GM19372 (cell line): ENCODE data around the gene SLC25A21.
"Not testable (repeated sequence)": the region's sequence is repeated elsewhere in the genome, so short reads cannot be mapped to it uniquely, and the experiment has no call there.

ENCODE experiments used
- ATAC-seq: cut with Tn5 transposase; IDR thresholded peaks from one replicate; pipeline ENCODE4 v1.9.1; 2021; ENCODE audit warnings: mild to moderate bottlenecking, low read depth, moderate library complexity; ENCODE audit not compliant: unreplicated experiment

Gene SLC25A21

DNA sequence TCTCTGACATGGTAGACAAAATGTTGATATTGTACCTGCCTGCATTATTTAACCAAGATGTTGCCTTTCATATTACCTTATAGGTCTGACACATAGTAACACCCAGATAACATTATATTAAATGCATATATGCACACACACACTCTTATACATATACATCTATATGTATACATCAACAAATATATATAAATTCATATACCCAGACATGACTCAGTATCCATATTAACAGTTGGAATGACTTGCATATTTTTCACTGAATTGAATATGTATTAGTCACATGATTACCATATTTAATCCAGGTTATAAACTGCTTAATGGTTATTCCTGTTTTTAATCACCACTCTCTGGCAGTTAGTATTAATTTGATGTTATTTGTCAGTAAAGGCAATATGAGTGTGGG is 425.5 kb downstream of the SLC25A21 start:
- ATAC-seq, result no peak

GRCh38 chr14:36741858-36742257 is 430.5 kb downstream of the SLC25A21 start:
- no peak for ATAC-seq

- ATAC-seq, result no peak
Measured at GRCh38 chr14:36738269-36738668, 434.1 kb downstream of the SLC25A21 start.

DNA sequence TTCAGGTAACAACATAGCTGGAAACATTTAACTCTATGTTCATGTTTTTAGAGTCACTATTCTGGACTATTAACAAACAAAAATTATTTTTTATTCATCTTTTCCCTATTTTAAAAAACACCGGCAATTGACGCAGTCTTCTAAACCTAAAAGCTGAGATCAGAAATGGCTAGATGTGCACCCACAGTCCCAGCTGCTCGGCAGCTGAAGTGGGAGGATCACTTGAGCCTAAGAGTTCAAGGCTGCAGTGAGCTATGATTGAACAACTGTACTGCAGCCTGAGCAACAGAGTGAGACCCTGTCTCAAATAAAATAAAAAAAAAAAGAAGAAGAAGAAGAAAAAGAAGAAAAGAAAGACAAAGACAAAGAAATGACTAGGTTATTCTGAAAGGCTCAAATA is 446.3 kb downstream of the SLC25A21 start:
- no peak for ATAC-seq

GRCh38 chr14:36724162-36724561 is 448.2 kb downstream of the SLC25A21 start:
- ATAC-seq, result no peak

DNA sequence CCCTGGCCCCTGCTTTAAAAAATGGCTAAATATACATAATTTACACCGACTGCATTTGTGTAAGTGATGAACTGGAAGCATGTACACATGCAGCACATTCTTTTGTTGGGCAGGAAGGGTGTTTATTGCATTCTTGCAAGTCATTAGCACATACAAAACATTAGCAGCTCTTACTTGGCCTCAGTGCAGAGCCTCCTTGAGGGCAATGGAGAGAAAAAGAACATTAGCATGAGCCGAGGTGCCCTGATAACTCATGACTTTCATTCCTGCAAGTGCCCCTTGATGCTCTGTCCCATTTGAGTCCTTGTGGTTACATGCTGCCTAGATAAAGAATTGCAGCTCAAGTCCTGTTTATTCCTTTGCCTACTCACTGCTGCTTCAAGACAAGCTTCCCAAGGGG is 448.9 kb downstream of the SLC25A21 start:
- no peak for ATAC-seq

DNA sequence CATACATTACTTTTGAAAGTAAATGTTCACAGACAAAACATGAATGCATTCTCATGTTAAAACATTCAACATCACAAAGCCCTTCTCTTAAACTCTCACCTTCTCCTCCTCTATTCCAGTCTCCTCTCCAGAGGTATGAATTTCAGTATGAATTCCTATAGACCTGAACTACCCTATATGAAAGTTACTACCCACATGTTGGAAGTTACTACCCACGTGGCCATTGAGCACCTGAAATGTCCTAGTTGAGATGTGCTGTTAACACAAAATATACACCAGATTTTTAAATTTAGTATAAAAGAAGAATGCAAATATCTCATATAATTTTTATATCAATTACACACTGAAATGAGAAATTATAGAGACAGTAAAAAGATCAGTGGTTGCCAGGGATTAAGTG is 450.5 kb downstream of the SLC25A21 start:
- no peak for ATAC-seq

DNA sequence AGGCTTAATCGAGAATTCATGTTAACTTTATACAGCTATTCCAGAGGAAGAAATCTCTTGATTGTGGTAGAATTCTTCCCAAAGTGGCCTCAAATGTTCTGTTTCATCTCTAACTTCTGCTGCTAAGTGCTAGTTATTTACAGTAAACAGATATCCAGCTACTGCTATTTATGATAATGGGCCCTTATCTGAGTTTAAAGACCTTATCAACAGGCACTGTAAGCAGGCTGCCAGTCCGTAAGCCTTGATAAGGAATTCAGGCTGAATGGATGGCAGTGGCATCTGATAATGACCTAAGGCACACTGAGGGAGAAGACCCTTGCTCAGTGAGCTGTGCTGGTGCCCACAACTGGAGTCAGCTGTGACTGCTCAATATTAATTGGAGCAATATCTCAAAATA is 451.7 kb downstream of the SLC25A21 start:
- no peak for ATAC-seq

DNA sequence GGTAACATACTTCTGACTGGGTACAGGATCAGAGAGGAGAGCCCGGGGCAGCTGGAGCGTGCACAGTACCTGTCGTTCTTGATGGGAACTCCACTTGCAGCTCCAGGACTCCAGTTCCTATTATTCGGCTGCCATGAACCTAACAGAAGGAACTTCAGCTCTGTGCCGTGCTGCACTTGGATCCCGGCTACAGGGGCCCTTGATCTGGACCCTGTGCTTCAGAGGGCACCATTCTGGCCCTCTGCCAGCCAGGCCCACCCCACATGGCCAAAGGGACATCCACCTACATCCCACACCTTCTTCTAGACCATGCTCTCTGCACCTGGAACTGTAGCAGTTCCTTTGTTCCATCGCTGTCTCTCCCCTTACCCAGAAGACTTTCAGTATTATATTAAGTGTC is 452.6 kb downstream of the SLC25A21 start:
- ATAC-seq, result no peak

DNA sequence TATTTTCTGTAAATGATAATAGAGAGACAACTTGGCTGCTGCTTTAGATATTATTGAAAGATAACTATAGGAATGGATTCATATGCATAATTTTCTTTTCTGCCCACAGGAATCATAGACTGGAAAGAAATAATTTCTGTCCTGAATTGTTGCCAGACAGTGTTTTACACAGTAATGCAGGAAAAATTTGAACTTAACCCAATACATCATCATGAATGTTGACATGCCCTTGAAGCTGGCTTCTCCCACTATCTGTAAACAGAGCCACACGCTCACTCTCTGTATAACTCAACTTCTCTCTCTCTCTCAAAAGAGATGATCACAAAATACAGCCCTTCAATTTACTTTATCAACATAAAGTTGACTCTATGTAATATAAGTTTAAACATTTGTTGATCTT is 454.2 kb downstream of the SLC25A21 start:
- ATAC-seq, result no peak

- no peak for ATAC-seq
Measured at GRCh38 chr14:36717363-36717762, 455.0 kb downstream of the SLC25A21 start.

GRCh38 chr14:36716614-36717184 is 455.7 kb downstream of the SLC25A21 start:
- ATAC-seq, result no peak

DNA sequence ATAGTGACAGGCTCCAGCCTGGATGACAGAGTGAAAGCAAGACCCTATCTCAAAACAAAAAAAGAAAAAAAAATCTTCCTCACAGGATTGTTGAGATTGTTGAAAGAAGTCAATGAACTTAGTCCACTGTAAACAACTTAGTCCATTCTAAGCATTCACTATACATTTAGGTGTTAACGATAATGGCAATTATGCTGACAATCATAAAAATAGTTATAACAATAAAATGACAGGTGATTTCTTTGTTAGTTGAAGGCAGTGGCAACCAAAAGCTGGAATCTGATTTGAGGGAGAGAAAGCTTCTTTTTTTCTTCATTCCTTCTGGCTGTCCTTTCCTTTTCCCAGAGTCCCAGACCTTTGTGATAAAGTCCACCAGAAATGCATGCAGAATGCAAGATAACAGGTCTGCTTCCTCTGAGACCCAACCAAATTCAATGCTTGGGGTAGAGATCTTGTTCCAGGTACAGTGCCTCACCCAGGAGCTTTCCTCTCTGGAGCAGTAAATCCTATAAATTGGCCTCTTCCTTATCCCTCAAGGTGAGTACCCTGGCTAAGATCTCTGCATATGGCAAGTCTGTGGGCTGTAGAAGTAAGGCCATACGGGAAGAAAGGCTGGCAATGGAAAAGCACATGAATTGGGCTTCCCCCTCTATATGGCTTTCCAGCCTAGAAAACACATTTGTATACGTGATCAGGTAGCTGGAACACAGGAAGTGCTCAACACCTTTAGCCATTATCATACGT is 458.3 kb downstream of the SLC25A21 start:
- ATAC-seq, result no peak

DNA sequence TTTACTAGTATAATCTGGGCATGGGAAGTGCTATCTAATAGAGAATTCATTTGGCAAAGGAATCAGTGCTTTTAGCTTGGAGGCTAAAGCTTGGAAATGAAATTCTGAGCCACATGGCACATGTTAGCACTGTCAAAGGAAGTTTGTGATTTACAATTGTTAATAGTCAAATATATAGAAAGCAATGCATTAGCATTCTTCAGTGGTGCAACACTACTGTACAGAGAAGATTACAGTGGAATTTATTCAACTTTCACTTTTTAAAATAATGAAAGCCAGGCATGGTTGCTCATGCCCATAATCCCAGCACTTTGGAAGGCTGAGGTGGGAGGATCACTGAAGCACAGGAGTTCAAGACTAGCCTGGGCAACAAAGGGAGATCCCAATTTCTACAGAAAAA is 464.8 kb downstream of the SLC25A21 start:
- no peak for ATAC-seq

DNA sequence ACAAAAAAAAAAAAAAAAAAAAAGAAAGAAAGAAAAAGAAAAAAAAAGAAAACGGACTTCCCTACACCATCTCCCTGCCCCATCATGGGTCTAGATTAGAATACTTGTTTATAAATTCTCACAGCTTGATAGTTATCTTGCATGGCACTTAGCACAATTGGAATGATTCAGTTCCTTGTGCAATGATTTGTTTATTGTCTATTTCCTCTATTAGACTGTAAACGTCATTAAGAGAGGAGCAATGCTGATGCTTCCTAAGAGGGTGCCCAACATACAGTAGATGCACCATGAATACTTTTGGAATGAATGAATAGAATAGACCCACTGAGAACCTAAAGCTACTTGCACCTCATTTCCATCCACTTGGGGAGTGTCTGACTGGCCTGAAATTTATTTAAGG is 469.9 kb downstream of the SLC25A21 start:
- ATAC-seq, result no peak

GRCh38 chr14:36701132-36701531 is 471.3 kb downstream of the SLC25A21 start:
- ATAC-seq, result no peak

DNA sequence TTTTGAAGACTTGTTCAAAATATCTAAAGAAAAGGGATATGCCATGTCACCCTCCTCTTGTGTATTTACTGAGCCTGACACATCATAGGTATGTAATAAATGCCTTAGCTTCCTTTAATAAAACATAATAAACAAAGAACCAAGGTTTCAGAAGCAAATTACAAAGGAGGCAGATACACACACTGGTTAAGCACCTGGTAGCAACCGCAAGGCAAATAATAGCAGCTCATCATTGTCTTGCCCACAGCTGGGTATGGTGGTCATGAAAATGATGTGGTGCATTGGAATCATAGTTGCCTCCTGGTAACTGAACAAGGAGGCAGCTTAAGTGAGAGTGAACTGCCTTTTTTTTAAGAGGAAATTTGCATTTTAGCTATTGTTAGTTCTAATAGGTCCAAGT is 471.8 kb downstream of the SLC25A21 start:
- no peak for ATAC-seq

DNA sequence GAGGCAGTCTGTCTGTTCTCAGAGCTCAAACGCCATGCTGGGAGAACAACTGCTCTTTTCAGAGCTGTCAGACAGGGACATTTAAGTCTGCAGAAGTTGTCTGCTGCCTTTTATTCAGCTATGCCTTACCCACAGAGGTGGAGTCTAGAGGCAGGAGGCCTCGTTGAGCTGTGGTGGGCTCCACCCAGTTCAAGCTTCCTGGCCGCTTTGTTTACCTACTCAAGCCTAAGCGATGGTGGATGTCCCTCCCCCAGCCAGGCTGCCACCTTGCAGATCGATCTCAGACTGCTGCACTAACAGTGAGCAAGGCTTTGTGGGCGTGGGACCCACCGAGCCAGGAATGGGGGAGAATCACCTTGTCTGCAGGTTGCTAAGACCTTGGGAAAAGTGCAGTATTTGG is 473.0 kb downstream of the SLC25A21 start:
- not testable (repeated sequence) for ATAC-seq

DNA sequence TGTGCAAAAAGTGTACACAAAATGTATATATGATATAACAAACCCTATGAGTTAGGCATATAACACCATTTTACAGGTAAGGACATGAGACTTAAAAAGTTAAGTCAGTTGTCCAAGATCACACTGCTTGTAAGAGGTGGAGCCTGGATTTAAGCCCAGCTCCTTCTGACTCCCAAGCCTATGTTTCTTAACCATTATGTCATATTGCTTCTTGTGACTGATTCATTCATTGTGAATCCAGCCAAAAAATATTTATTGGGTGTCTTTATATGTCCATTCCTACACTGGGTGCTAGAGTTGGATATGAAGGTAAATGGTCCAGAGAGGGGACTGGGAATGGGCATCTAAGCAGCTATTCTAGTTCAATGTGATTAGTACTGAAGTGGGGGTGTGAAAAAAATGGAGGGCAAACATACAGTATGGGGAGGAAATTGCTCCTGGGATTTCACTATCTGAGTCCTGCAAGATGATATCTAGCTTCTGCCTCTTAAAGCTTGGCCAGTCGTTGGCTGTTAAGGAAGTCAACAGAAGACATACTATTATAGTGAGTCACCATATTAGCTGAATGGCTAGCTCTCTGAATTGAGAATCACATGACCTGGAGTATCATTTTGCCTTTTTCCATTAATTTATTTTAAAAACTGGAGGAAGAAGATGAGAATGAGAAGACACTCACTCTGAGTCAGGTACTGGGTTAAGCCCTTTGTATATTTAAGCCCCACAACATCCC is 481.9 kb downstream of the SLC25A21 start:
- ATAC-seq, result no peak

GRCh38 chr14:36684946-36685345 is 487.5 kb downstream of the SLC25A21 start:
- ATAC-seq, result no peak

- ATAC-seq, result no peak
Measured at GRCh38 chr14:36683083-36683724, 489.2 kb downstream of the SLC25A21 start.
